K562 (cell line): ENCODE results near the gene CLDND1. TPM values are rescaled to one million over a fixed set of nuclear protein-coding genes. Genes with fewer than 3 reads are reported as not detected.
A peak's percentile ranks its signal among the peaks of the same experiment; 100 is the strongest.

Experiments used
- ATAC-seq: fragments of 200-7000 bp; cut with Tn5 transposase; 3 replicates; pipeline ENCODE4 v1.9.1; 2020; ENCODE audit warnings: moderate library complexity
- Bru-seq: library from RNA; stranded (reverse); fragments of 400-500 nt; gene quantifications from one replicate; lab custom pipeline; 2021; lab: Mats Ljungman, UMichigan
- BruChase-seq, 2 experiments: library from RNA; stranded (reverse); fragments of 400-500 nt; gene quantifications; one replicate each; lab custom pipeline; 2021; lab: Mats Ljungman, UMichigan
- BruUV-seq: library from RNA; stranded (reverse); fragments of 400-500 nt; replicated peaks from 2 replicates; lab custom pipeline; 2021; lab: Mats Ljungman, UMichigan
- CTCF ChIA-PET: fragments of 300-600 bp; formaldehyde crosslinking; extraction: SDS; loops from one replicate; lab custom pipeline; 2021; ENCODE audit warnings: low intra/inter-chr PET ratio; lab: Yijun Ruan, JAX
- POLR2A ChIA-PET: fragments of 300-600, 350-650 bp; sonication (Branson Sonifier 250); formaldehyde crosslinking; extraction: SDS; loops from one replicate; lab custom pipeline; 2021; ENCODE audit warnings: antibody characterized with exemption, inconsistent platforms; lab: Yijun Ruan, JAX
- DNase-seq, 4 experiments: peaks; one replicate each; pipeline versions ENCODE4 v3.0.0 to v3.0.0-alpha.2; 2011 to 2018; ENCODE audit warnings: low spot score in 3 of 4, mixed read lengths in 3 of 4; ENCODE audit errors: extremely low read depth in 1 of 4
- FAIRE-seq: peaks from 2 replicates; lab custom pipeline; 2011; peaks lifted over from hg19 to GRCh38; lab: Jason Lieb, UNC
- H2AFZ ChIP-seq: 2 replicates; pipeline ENCODE4 v1.6.0; 2011; ENCODE audit warnings: low read depth, low read length, control low read depth, inconsistent platforms
- H3K27ac ChIP-seq: fragments of 200-600 bp; 3 replicates; pipeline ENCODE4 v1.8.0; 2011; ENCODE audit warnings: low read depth, mild to moderate bottlenecking, control low read depth, inconsistent platforms, low read length, moderate library complexity, mixed read lengths; ENCODE audit errors: extremely low read depth
- H3K27me3 ChIP-seq, 2 experiments: fragments of 300-600 bp in 1 of 2; 2 replicates in 1 of 2; 3 replicates in 1 of 2; pipeline versions ENCODE4 v1.6.0 to v1.8.0; 2011; ENCODE audit warnings: inconsistent platforms in 2 of 2, low read length in 2 of 2, mild to moderate bottlenecking in 1 of 2, mixed read lengths in 1 of 2, moderate library complexity in 1 of 2; ENCODE audit not compliant: control insufficient read depth in 2 of 2, insufficient read depth in 2 of 2
- H3K36me3 ChIP-seq: fragments of 300-600 bp; 3 replicates; pipeline ENCODE4 v1.8.0; 2011; ENCODE audit warnings: mild to moderate bottlenecking, low read length, inconsistent platforms; ENCODE audit not compliant: control insufficient read depth, insufficient read depth
- H3K4me1 ChIP-seq, 2 experiments: fragments of 200-600 bp in 1 of 2; replicated peaks in 1 of 2; 2 replicates in 1 of 2; 3 replicates in 1 of 2; pipeline versions ENCODE4 v1.5.1 to v1.8.0; 2011; ENCODE audit warnings: inconsistent platforms in 2 of 2, low read length in 2 of 2, mild to moderate bottlenecking in 1 of 2, mixed read lengths in 1 of 2, moderate library complexity in 1 of 2; ENCODE audit not compliant: control insufficient read depth in 2 of 2, insufficient read depth in 2 of 2
- H3K4me2 ChIP-seq: 2 replicates; pipeline ENCODE4 v1.6.1; 2011; ENCODE audit warnings: low read length, control low read depth, inconsistent platforms, mixed read lengths; ENCODE audit not compliant: insufficient read depth
- H3K4me3 ChIP-seq: fragments of 200-600 bp; sonication (generic), shearing (Covaris generic); 2 replicates; pipeline ENCODE4 v1.5.1; 2016; ENCODE audit warnings: control low read depth, inconsistent platforms
- H3K79me2 ChIP-seq: fragments of 200-600 bp; 3 replicates; pipeline ENCODE4 v1.8.0; 2011; ENCODE audit warnings: low read length, inconsistent platforms; ENCODE audit not compliant: control insufficient read depth, insufficient read depth
- H3K9ac ChIP-seq, 2 experiments: 2 replicates each; pipeline versions ENCODE4 v1.6.0 to v1.6.1; 2011; ENCODE audit warnings: low read depth in 2 of 2, low read length in 2 of 2, control low read depth in 1 of 2, inconsistent platforms in 1 of 2, mild to moderate bottlenecking in 1 of 2, mixed read lengths in 1 of 2; ENCODE audit not compliant: insufficient read depth in 1 of 2
- H3K9me1 ChIP-seq: one replicate; pipeline ENCODE4 v1.6.0; 2011; ENCODE audit warnings: inconsistent platforms, mild to moderate bottlenecking, low read length, moderate library complexity; ENCODE audit not compliant: control insufficient read depth, insufficient read depth
- H3K9me3 ChIP-seq: replicated peaks from 2 replicates; pipeline ENCODE4 v1.5.1; 2011; ENCODE audit warnings: low read depth, low read length, inconsistent platforms; ENCODE audit not compliant: control insufficient read depth, insufficient read depth
- H4K20me1 ChIP-seq: replicated peaks from 2 replicates; pipeline ENCODE4 v1.6.1; 2011; ENCODE audit warnings: low read length, inconsistent platforms, mixed read lengths; ENCODE audit not compliant: control insufficient read depth, insufficient read depth
- CREB1 ChIP-seq, 2 experiments: sonication (generic) in 1 of 2; formaldehyde crosslinking in 1 of 2; IDR thresholded peaks; 2 replicates each; pipeline versions ENCODE4 v1.6.1 to v1.8.0; 2012 to 2022; ENCODE audit warnings: inconsistent platforms in 1 of 2, mild to moderate bottlenecking in 1 of 2, missing genetic modification reagents in 1 of 2, moderate library complexity in 1 of 2
- ETS2 ChIP-seq: IDR thresholded peaks from 2 replicates; pipeline ENCODE4 v1.6.1; 2016; ENCODE audit warnings: borderline replicate concordance, missing genetic modification characterization, mild to moderate bottlenecking, moderate library complexity, missing compliant biosample characterization; ENCODE audit not compliant: poor library complexity, severe bottlenecking
- GABPB1 ChIP-seq: sonication (generic); formaldehyde crosslinking; IDR thresholded peaks from 2 replicates; pipeline ENCODE4 v1.8.0; 2022; ENCODE audit warnings: mild to moderate bottlenecking, missing genetic modification reagents
- KAT8 ChIP-seq: fragments of 450-650 bp; IDR thresholded peaks from 2 replicates; pipeline ENCODE4 v1.6.1; 2016; ENCODE audit warnings: low read depth, mild to moderate bottlenecking
- PCBP2 ChIP-seq: fragments of 200-400 bp; formaldehyde crosslinking; IDR thresholded peaks from 2 replicates; pipeline ENCODE4 v1.6.1; 2018; ENCODE audit warnings: low read length, low read depth, mild to moderate bottlenecking, moderate library complexity; ENCODE audit not compliant: poor library complexity, severe bottlenecking
- TFE3 ChIP-seq: fragments of 450-650 bp; formaldehyde crosslinking; IDR thresholded peaks from 2 replicates; pipeline ENCODE4 v1.4.0; 2020; ENCODE audit warnings: mild to moderate bottlenecking, mixed read lengths
- ZNF23 ChIP-seq: fragments of 250-450 bp; sonication (Bioruptor Pico); IDR thresholded peaks from 2 replicates; pipeline ENCODE4 v1.4.0; 2020; ENCODE audit warnings: mild to moderate bottlenecking
- ZNF282 ChIP-seq: sonication (generic); formaldehyde crosslinking; IDR thresholded peaks from 2 replicates; pipeline ENCODE4 v1.8.1; 2023; ENCODE audit warnings: missing genetic modification reagents
- WGBS: fragments of 100-300 bp; shearing (Covaris generic); methylation state at CpG from one replicate; pipeline ENCODE4 v1.1.6; 2016; ENCODE audit warnings: low coverage, mixed read lengths; ENCODE audit not compliant: insufficient coverage; ENCODE audit errors: missing lambda C conversion rate; 5-methylcytosine and 5-hydroxymethylcytosine counted together
- in situ Hi-C: fragments of 300-500 bp; cut with MboI; formaldehyde crosslinking; loops from 4 replicates; pipeline ENCODE4 v1.15.0; 2018; ENCODE audit warnings: inconsistent platforms, mixed read lengths
- intact Hi-C: fragments of 100-400 bp; cut with micrococcal nuclease; formaldehyde crosslinking; loops from 2 replicates; pipeline ENCODE4 v1.14.2; 2022
- long read RNA-seq, 3 experiments: library from polyadenylated mRNA in 2 of 3; library from RNA in 1 of 3; unstranded in 2 of 3; stranded (forward) in 1 of 3; transcript quantifications; one replicate each; pipeline ENCODE4 v2.0.0, GENCODE V29; 2019 to 2022
- polyA minus RNA-seq, 3 experiments: library from RNA; depleted of rRNA, polyadenylated mRNA; stranded (reverse); fragments of >200 nt; gene quantifications; 2 replicates each; pipeline ENCODE4 v1.2.3, GENCODE V29; 2011
- polyA plus RNA-seq, 8 experiments: library from polyadenylated mRNA; depleted of rRNA in 4 of 8; stranded (reverse) in 5 of 8; unstranded in 3 of 8; fragments of >200 nt; fragmentation: Nextera tagmentation in 2 of 8; fragmentation: Illumina TruSeq in 1 of 8; extraction: Ambion mirVana in 2 of 8; extraction: Trizol in 1 of 8; gene quantifications; 2 replicates each; pipeline versions ENCODE4 v1.2.1 to v1.2.3, GENCODE V29; 2011 to 2014; ENCODE audit warnings: inconsistent platforms in 1 of 8, missing spikeins in 1 of 8
- total RNA-seq, 7 experiments: library from RNA; depleted of rRNA in 6 of 7; stranded (reverse); fragments of >200 nt in 6 of 7; fragmentation: Illumina TruSeq in 2 of 7; extraction: Trizol in 2 of 7; gene quantifications; 2 replicates each; pipeline versions ENCODE4 v1.2.1 to v1.2.3, GENCODE V29; 2011 to 2021; ENCODE audit warnings: low replicate concordance in 1 of 7

CLDND1 gene
- total RNA-seq (2011; cell fraction: chromatin; rRNA removed; ENCODE audit: low replicate concordance) = 103 and 254 TPM in 2 replicates
- 74.7 and 99.4 TPM in 2 replicates for total RNA-seq (2011; cell fraction: nucleolus; rRNA removed)
- 136 and 172 TPM in 2 replicates for total RNA-seq (2011; cell fraction: nucleoplasm; rRNA removed)
- total RNA-seq (2014; rRNA removed) (36.8 and 38.5 TPM in 2 replicates), total RNA-seq (2014; rRNA removed; fragmentation: Illumina TruSeq; extraction: Trizol) (37.1 and 43.0 TPM in 2 replicates), total RNA-seq (2015; rRNA removed; fragmentation: Illumina TruSeq; extraction: Trizol) (28.8 and 29.2 TPM in 2 replicates), total RNA-seq (2021) (44.5 and 52.8 TPM in 2 replicates), polyA plus RNA-seq (2011; rRNA removed) (135 and 141 TPM in 2 replicates), polyA plus RNA-seq (2014; fragmentation: Illumina TruSeq; extraction: Trizol) (68.6 and 75.0 TPM in 2 replicates), polyA plus RNA-seq (2014; fragmentation: Nextera tagmentation; extraction: Ambion mirVana) (100 to 1,000 TPM in 1 of 2 experiments, 10 to 100 TPM in 1; 75.1 to 113 TPM), polyA plus RNA-seq (2014; rRNA removed) (60.7 and 69.2 TPM in 2 replicates), polyA minus RNA-seq (2011; rRNA and poly(A)+ RNA removed) (146 and 154 TPM in 2 replicates), Bru-seq, nascent RNA (percentile 79 among the genes with signal in this experiment), BruChase-seq, experiment 1, labeled RNA remaining after a 2-hour chase (percentile 86 among the genes with signal in this experiment), BruChase-seq, experiment 2, labeled RNA remaining after a 6-hour chase (percentile 89 among the genes with signal in this experiment)
- 67.6 and 189 TPM in 2 replicates for polyA plus RNA-seq (2011; cell fraction: cytosol; rRNA removed)
- polyA plus RNA-seq (2011; cell fraction: nucleus; rRNA removed) = 164 and 248 TPM in 2 replicates
- polyA plus RNA-seq (2012) = 49.7 and 54.0 TPM in 2 replicates
- polyA minus RNA-seq (2011; cell fraction: cytosol; rRNA and poly(A)+ RNA removed) = 54.4 and 65.9 TPM in 2 replicates
- polyA minus RNA-seq (2011; cell fraction: nucleus; rRNA and poly(A)+ RNA removed) = 65.6 and 113 TPM in 2 replicates
- long read RNA-seq, experiment 1, transcript CLDND1-201 (5 exons, 2,161 nt) = major isoform, 27 of 61 reads
- long read RNA-seq, experiment 1, transcript CLDND1-202 (6 exons, 2,228 nt) = minor isoform, 5 of 61 reads
- long read RNA-seq, experiment 1, partial matches to known transcripts = 2 of 61 reads
- long read RNA-seq, experiment 1, other reads (novel, unspliced or antisense) = 20 of 61 reads
- long read RNA-seq, experiment 2, partial matches to known transcripts = 2 of 16 reads
- long read RNA-seq, experiment 2, other reads (novel, unspliced or antisense) = 9 of 16 reads
- long read RNA-seq, experiment 3, transcript CLDND1-201 (5 exons, 2,161 nt) = major isoform, 25 of 43 reads
- long read RNA-seq, experiment 3, partial matches to known transcripts = 4 of 43 reads
- long read RNA-seq, experiment 3, other reads (novel, unspliced or antisense) = 4 of 43 reads

DNA sequence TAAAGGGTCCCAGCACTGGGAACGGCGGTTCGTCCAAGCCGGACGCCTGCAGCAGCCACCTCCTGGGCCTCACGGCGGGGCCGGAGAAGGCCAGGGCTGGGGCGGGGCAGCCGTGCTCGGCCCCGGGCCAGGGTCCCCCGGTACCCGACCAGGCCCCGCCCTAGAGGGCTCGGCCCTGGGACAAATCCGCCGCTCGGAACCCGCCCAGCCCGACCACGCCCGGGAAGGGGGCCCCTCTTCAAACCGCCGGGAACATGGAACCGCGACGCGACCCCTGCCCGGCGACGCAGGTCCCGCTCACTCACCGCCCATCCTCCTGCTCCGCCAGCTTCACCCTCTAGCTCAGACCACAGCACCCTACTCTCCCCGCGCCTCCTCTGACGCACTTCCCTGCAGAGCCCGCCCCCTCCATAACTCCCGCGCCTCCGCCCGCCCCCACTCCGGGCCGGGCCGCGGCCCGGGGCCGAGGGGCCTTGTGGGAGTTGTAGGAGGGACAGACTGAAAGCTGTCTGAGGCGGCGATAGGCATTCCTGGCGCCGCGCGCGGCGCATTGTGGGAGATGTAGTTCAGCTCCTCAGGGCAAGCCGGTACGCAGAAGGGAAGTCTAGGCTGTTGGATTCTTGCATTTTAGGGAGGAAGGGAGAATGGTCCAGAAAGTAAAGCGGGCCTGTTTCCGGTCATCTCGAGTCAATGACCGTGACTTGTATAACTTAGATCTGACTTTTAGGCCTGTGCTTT lies at the start of gene CLDND1:
Gene CLDND1, minus strand, starts transcription at position 359 of the 738 bp plus-strand sequence. CDS start 1,478 bp downstream, outside the sequence.
- peaks cover 0 to 7% of the 10 kb centered on the region in 2 experiments; a peak in 2 of 5 replicates for H3K4me1 ChIP-seq
- FAIRE-seq = peak; percentile 96
- TF ChIP-seq ZNF23 (no peak), TFE3 (CRISPR knock-in tag) (no peak), KAT8 (no peak), GABPB1 (CRISPR knock-in tag) (peak; percentile 36; the same call in 1 of the 2 replicates), ETS2 (tag) (no peak), CREB1 (IDR thresholded peaks at IDR 0.05) (peak; percentile 72), CREB1 (CRISPR knock-in tag; IDR thresholded peaks at IDR 0.05) (no peak), PCBP2 (no peak), ZNF282 (CRISPR knock-in tag) (no peak)

More for the DNA sequence above, at the start of gene CLDND1:
- Histone ChIP-seq H3K36me3 (peaks cover 36% of the 10 kb centered on the region; the same call in 2 of the 3 replicates), H3K27ac (peak within 1 kb of the TSS; percentile 81), H3K79me2 (peaks cover 36% of the 10 kb centered on the region), H3K9me1 (no peaks in the 10 kb centered on the region), H3K4me3 (peak within 1 kb of the TSS; percentile 59), H3K4me2 (peak within 1 kb of the TSS; percentile 87), H3K27me3 (no peaks in the 10 kb centered on the region), H3K9me3 (no peaks in the 10 kb centered on the region), H4K20me1 (no peaks in the 10 kb centered on the region), H2AFZ (peak within 1 kb of the TSS; percentile 95), H3K9ac (peak within 1 kb of the TSS; percentile 88 to 89)
- intact Hi-C loops (loop anchor here (1.0 to 2.0 kb wide), 2 partner anchors 62 to 71 kb away; partner anchors contain the start of gene CPOX), in situ Hi-C loops (no loop called here)
- BruUV-seq = TSS peak; percentile 72
- CTCF ChIA-PET = no interaction called here
- POLR2A ChIA-PET = interaction anchor here (0.8 kb wide), 1 partner anchor 10 kb away, joined by 3 read pairs; no protein-coding TSS in a partner anchor
- peak; percentile 99 for ATAC-seq
- peak; percentile 85 to 96 (median 90) for DNase-seq
- WGBS = 1% methylated on average over 34 of the region's 63 CpGs
